Mesendoderm (in vitro differentiated cells): Measurements from ENCODE around the gene RASSF7.

Experiments used
- small RNA-seq: library from polyadenylated mRNA; stranded (forward); fragments of <200 nt; extraction: miRNeasy Mini kit (QIAGEN cat#:217004); gene quantifications from one replicate; pipeline ENCODE3, GENCODE V24; 2013; ENCODE audit not compliant: insufficient read depth

Gene RASSF7

Small RNAs within 50 kb of the gene (small RNA-seq; reads per million reads assigned to genes)
- 188 reads per million, percentile 97 among the genes with 10 or more reads in this experiment for gene MIR210
